ENCODE results near the gene BMERB1.

DNA sequence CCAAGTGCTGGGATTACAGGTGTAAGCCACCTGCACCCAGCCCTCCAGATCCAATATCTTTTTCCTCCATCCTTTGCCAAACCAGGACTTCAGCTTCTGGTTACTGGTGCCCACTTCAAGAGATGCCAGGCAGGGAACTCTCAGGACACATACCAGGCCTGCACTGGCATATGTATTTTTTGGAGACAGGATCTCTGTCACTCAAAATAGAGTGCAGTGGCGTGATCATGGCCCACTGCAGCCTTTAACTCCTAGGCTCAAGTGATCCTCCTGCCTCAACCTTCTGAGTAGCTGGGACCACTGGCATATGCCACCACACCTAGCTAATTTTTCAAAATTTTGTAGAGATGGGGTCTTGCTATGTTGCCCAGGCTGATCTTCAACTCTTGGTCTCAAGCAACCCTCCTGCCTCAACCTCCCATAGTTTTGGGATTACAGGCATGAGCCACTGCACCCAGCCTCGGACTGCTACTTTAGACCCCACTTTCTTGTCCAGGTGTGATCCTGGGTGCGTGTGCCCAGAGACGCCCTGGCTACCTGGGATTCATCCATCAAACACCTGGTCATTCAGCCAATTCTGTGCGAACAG lies 55.8 kb downstream of the BMERB1 start:
- no peak for TF ChIP-seq FOXM1 (IDR thresholded peaks at IDR 0.05; ENCODE audit: low read depth)
- no peak for TF ChIP-seq FOXM1 (CRISPR knock-in tag; IDR thresholded peaks at IDR 0.05; ENCODE audit: low read depth)
- no peak for TF ChIP-seq SMARCC2 (IDR thresholded peaks at IDR 0.05; ENCODE audit: low read depth)
- no peak for TF ChIP-seq NRF1 (conservative IDR thresholded peaks at IDR 0.05 in 1 of 2, IDR thresholded peaks at IDR 0.05 in 1 of 2)
- no peak for TF ChIP-seq MAFK (IDR thresholded peaks at IDR 0.05; ENCODE audit: low read length)
- no peak for TF ChIP-seq HOMEZ (CRISPR knock-in tag; IDR thresholded peaks at IDR 0.05)
- no peak for TF ChIP-seq NFYB (IDR thresholded peaks at IDR 0.05; ENCODE audit: extremely low read depth, insufficient read length)
- no peak for TF ChIP-seq PYGO2 (tag; IDR thresholded peaks at IDR 0.05)

All from K562 (cell line).